GM12875 (cell line): ENCODE data around the gene LYSMD4.

Experiments
- H3K4me3 ChIP-seq: one replicate; pipeline ENCODE4 v1.5.1; 2011; ENCODE audit warnings: low read depth, low read length, control low read depth
- TF ChIP-seq, protein P1 (sequence below): IDR thresholded peaks from 2 replicates; pipeline ENCODE4 v1.5.1; 2011; ENCODE audit warnings: low read depth, mild to moderate bottlenecking, control low read depth, inconsistent platforms, low read length, moderate library complexity, borderline replicate concordance; ENCODE audit not compliant: insufficient read depth

The LYSMD4 gene

GRCh38 chr15:99731336-99732123, 1.7 kb downstream of the LYSMD4 start:
- TF ChIP-seq, protein P1, sequence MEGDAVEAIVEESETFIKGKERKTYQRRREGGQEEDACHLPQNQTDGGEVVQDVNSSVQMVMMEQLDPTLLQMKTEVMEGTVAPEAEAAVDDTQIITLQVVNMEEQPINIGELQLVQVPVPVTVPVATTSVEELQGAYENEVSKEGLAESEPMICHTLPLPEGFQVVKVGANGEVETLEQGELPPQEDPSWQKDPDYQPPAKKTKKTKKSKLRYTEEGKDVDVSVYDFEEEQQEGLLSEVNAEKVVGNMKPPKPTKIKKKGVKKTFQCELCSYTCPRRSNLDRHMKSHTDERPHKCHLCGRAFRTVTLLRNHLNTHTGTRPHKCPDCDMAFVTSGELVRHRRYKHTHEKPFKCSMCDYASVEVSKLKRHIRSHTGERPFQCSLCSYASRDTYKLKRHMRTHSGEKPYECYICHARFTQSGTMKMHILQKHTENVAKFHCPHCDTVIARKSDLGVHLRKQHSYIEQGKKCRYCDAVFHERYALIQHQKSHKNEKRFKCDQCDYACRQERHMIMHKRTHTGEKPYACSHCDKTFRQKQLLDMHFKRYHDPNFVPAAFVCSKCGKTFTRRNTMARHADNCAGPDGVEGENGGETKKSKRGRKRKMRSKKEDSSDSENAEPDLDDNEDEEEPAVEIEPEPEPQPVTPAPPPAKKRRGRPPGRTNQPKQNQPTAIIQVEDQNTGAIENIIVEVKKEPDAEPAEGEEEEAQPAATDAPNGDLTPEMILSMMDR = no peak
- H3K4me3 ChIP-seq = no peak overlapping the region

- TF ChIP-seq, protein P1 = peak; percentile 44
Measured at GRCh38 chr15:99729920-99730319, 3.3 kb downstream of the LYSMD4 start.

DNA sequence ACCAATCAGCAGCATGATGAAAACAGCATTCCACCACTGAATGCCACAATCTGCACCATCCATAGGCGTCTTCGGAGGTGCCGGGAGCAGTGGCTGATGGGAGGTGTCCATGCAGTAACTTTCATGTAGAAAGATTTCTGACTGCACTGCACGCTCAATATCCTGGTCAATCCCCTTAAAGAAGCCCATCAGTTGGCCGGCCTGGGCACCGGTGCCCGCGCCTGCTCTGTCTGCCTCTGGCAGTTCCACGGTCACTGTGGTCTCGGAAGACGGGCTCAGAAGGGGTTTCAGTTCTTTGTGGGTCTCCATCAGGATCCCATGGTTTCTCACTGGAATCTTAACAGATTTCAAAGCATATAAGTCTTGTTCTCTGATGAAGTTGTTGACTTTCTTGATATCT, 3.9 kb downstream of the LYSMD4 start:
- no peak overlapping the region for H3K4me3 ChIP-seq
- TF ChIP-seq, protein P1 = no peak

More at GRCh38 chr15:99729920-99730319, 3.3 kb downstream of the LYSMD4 start:
- no peak overlapping the region for H3K4me3 ChIP-seq

DNA sequence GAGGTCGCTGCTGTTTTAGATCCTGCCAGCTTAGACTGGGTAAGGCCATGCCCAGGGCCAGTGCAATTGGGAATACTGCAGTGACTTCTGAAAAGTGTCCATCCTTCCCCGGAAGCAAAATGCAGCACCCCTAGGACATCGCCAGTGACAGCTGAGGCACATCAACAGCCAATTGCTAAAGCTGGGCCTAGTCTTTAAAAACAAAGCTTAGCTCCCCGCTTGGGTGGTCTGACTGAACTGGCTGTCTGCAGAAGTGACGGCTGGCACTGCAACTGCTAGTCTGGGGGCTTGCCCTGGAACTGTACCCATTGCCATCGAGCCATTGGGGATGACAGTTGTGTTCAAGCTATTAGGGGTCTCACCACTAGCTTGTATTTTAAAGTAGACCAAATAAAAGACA, 4.3 kb downstream of the LYSMD4 start:
- TF ChIP-seq, protein P1 = no peak

GRCh38 chr15:99727733-99728132, 5.5 kb downstream of the LYSMD4 start:
- TF ChIP-seq, protein P1 = no peak
- no peak overlapping the region for H3K4me3 ChIP-seq

More for the DNA sequence above, 4.3 kb downstream of the LYSMD4 start:
- H3K4me3 ChIP-seq = no peak overlapping the region

DNA sequence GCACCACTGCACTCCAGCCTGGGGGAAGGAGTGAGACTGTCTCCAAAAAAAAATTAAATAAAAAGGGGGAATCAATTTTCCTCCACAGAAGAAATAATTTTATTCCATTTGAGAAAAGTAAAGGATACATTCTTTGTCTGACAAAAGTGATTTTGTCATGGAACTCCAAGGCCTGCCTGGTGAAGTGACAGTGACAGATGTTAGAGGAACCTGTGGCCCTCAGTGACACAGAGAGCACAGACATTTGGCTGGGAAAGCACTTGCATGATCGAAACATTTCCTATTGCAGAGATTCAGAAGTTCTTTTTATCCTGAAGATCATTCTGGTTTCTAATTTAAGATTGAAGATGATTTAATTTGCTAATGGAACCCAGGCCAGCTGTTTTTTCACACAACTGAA, 5.9 kb downstream of the LYSMD4 start:
- TF ChIP-seq, protein P1 = no peak

DNA sequence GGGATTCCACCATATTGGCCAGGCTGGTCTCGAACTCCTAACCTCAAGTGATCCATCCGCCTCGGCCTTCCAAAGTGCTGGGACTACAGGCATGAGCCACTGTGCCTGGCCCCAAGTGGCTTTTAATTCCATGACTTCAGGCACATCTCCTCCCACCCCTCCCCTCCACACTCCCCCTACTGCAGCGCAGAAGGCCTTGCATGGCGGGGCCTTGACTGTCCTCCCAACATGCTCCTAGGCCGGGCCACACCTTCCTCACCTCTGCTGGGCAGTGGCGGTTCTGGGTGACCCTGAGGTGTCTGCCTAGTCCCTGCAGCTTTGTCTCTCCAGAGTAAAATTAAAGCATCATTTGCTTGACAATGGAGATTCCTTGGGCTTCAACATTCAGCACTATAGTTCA, 6.9 kb downstream of the LYSMD4 start:
- H3K4me3 ChIP-seq = no peak overlapping the region
- TF ChIP-seq, protein P1 = no peak

More for the DNA sequence above, 5.9 kb downstream of the LYSMD4 start:
- H3K4me3 ChIP-seq = no peak overlapping the region
